Keratinocyte (primary cell): Measurements from ENCODE around the gene C1orf174.

Source experiments
- EZH2 ChIP-seq: IDR thresholded peaks from one replicate; pipeline ENCODE4 v1.6.1; 2012; ENCODE audit warnings: inconsistent platforms, mild to moderate bottlenecking, low read length, moderate library complexity
- TF ChIP-seq, protein P1 (sequence below), 3 experiments: IDR thresholded peaks in 1 of 3; conservative IDR thresholded peaks in 1 of 3; optimal IDR thresholded peaks in 1 of 3; 2 replicates in 2 of 3; 3 replicates in 1 of 3; pipeline versions ENCODE3 to v1.5.1; 2011; ENCODE audit warnings: low read length in 3 of 3, mild to moderate bottlenecking in 3 of 3, moderate library complexity in 2 of 3, control low read depth in 1 of 3, inconsistent platforms in 1 of 3; ENCODE audit not compliant: insufficient read depth in 2 of 3; ENCODE audit errors: extremely low read depth in 1 of 3

DNA sequence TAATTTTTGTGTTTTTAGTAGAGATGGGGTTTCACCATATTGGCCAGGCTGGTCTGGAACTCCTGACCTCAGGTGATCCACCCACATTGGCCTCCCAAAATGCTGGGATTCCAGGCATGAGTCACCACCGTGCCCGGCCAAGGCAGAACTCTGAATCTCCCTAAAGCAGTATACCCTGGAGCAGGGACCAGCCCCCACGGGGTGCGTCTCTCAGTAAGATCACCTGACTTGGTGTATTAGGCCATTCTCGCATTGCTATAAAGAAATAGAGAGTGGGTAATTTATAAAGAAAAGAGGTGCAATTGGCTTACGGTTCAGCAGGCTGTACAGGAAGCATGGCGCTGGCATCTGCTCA, 28.6 kb downstream of the C1orf174 start:
- TF ChIP-seq EZH2, result no peak
- TF ChIP-seq, protein P1, sequence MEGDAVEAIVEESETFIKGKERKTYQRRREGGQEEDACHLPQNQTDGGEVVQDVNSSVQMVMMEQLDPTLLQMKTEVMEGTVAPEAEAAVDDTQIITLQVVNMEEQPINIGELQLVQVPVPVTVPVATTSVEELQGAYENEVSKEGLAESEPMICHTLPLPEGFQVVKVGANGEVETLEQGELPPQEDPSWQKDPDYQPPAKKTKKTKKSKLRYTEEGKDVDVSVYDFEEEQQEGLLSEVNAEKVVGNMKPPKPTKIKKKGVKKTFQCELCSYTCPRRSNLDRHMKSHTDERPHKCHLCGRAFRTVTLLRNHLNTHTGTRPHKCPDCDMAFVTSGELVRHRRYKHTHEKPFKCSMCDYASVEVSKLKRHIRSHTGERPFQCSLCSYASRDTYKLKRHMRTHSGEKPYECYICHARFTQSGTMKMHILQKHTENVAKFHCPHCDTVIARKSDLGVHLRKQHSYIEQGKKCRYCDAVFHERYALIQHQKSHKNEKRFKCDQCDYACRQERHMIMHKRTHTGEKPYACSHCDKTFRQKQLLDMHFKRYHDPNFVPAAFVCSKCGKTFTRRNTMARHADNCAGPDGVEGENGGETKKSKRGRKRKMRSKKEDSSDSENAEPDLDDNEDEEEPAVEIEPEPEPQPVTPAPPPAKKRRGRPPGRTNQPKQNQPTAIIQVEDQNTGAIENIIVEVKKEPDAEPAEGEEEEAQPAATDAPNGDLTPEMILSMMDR (optimal IDR thresholded peaks at IDR 0.05 in 1 of 3, IDR thresholded peaks at IDR 0.05 in 1 of 3, conservative IDR thresholded peaks at IDR 0.05 in 1 of 3; ENCODE audit: extremely low read depth in 1 of 3, insufficient read depth in 2 of 3, low read length in 3 of 3), result no peak
